Hepatocyte (in vitro differentiated cells): ENCODE measurements around the gene ADAM33.

Experiments used
- CTCF ChIP-seq: fragments of 200-600 bp; sonication (generic); IDR thresholded peaks from 2 replicates; pipeline ENCODE4 v1.5.1; 2016; ENCODE audit warnings: antibody characterized with exemption, mild to moderate bottlenecking; ENCODE audit not compliant: poor library complexity
- EZH2 ChIP-seq: fragments of 200-600 bp; sonication (generic); IDR thresholded peaks from 2 replicates; pipeline ENCODE4 v1.6.1; 2016; ENCODE audit warnings: antibody characterized with exemption, mild to moderate bottlenecking, borderline replicate concordance

GRCh38 chr20:3710011-3710466 lies 28.2 kb upstream of the ADAM33 start:
- TF ChIP-seq CTCF (no peak), EZH2 (no peak)
